ENCODE measurements around the gene DNAJB4.
A peak's percentile ranks its signal among the peaks of the same experiment; 100 is the strongest.
"Not testable (repeated sequence)": the region's sequence is repeated elsewhere in the genome, so short reads cannot be mapped to it uniquely, and the experiment has no call there.

Gene DNAJB4

DNA sequence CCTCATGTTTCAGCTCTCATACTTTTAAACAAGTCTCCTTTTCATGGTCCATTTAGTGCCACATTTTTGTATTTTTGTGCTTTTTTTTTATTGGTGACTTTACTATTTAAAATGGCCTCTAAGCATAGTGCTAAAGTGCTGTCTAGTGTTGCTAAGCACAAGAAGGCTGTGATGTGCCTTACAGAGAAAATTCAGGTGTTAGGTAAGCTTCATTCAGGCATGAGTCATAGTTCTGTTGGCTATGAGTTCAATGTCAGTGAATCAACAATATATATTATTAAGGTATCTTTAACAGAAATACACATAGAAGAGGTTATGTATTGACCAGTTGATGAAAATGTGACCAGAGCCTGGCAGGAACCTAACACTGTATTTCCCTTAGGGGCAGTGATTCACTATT is 13.1 kb upstream of the DNAJB4 start:
- DNase-seq: no peak

- no peak for DNase-seq
These were observed 10.5 kb upstream of the DNAJB4 start for GRCh38 chr1:77994117-77994705.

- no peak for DNase-seq
These were observed 8.0 kb upstream of the DNAJB4 start for GRCh38 chr1:77996734-77997133.

DNA sequence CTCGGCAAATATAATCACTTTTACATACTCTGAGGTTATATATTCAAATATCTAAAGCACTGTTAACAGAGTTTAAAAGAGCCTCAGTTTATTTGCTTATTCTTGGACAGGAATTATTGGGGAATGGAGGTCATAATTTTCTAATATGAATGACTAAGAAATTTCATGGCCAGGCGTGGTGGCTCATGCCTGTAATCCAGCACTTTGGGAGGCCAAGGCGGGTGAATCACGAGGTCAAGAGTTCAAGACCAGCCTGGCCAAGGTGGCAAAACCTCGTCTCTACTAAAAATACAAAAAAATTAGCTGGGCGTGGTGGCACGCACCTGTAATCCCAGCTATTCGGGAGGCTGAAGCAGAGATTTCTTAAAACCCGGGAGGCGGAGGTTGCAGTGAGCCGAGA is 4.2 kb upstream of the DNAJB4 start:
- not testable (repeated sequence) for DNase-seq

GRCh38 chr1:78003070-78003746 is 1.5 kb upstream of the DNAJB4 start:
- DNase-seq: peak in 1 of 2 donors; percentile 14

DNA sequence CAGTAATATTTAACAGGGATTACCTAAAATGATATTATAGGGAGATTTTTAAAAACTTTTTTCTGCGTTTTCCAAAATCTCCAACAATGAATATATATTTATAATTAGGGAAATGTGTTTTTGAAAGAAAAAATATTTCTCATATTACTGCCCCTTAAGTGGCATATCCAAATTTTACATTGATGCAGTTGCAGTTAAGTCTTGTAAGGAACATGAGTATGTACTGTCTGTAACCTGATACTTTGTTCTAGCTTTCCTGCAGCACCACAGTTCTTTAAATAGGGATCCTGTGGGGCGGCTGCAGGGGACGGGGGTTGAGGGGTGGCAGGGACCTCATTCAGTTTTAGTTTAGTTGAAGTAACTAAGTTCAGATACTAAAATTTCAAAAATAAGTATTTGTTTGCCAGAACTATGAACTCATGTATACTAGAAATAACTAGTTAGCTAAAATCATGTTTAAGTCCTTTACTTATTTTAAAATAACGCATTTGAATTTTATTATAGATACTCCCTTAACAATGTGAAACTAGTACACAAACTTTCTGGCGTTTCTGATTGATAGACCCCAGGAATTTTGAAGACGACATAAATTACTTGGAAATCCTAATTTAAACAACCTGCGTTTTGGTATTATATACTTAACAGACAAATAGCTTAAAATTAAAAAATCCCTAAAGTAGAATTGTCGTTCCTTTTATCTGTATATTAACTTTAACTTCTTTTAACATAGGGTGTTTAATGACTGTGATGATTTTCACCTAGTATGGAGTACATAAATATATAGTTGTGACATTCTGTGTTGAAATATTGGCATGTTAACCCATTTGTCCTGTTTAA is 639 bp upstream of the DNAJB4 start:
- DNase-seq: peak; percentile 48 to 65

GRCh38 chr1:78005448-78005722 is 646 bp downstream of the DNAJB4 start:
- no peak for DNase-seq

GRCh38 chr1:78005755-78006154 is 1.0 kb downstream of the DNAJB4 start:
- peak in 1 of 2 donors; percentile 37 for DNase-seq

GRCh38 chr1:78006521-78006920 is 1.8 kb downstream of the DNAJB4 start:
- no peak for DNase-seq

DNA sequence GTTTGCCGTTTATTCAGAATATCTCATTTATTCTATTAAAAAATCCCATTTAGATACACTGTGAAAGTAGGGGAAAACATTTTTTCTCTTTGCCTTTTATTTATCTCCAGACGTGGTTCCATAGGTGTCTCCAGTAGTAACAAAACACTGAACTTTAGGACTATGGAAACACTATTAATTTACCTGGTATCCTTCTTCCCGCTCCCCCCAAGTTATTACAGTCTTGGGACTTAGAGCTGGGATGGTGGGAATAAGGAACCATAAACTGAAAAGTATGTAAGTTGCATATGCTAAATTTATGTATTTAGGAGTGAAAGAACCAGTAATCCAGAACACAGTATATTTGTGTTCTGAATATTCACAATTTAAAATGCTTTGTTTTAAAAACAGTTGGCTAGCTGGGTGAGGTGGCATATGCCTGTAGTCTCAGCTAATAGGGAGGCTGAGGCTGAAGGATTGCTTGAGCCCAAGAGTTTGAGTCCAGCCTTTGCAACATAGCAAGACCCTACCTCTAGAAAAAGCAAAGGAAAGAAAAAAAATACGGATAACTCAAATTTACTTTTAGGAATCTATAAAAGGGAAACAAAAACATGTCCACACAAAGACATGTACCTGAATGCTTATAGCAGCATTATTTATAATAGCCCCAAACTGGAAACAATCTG is 3.1 kb downstream of the DNAJB4 start:
- DNase-seq: no peak

GRCh38 chr1:78009276-78009675 is 4.5 kb downstream of the DNAJB4 start:
- no peak for DNase-seq

DNA sequence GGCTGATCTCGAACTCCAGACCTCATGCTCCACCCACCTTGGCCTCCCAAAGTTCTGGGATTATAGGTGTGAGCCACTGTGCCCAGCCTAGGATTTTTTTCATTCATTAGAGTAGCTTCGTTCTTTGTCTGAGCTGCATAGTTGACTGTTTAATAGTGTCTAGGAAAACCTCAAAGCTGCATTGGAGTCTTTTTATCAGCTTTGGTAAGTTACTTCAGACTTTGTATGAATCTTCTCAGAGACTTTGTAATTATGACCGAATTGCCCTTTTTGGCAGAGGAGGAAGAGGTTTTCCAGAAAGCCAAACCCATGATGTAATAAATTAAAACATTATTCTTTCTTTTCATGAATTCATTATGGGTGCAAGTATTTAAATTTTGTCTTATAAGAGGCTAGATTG is 5.1 kb downstream of the DNAJB4 start:
- DNase-seq: no peak

- no peak for DNase-seq
These were observed 6.3 kb downstream of the DNAJB4 start for GRCh38 chr1:78011050-78011449.

DNA sequence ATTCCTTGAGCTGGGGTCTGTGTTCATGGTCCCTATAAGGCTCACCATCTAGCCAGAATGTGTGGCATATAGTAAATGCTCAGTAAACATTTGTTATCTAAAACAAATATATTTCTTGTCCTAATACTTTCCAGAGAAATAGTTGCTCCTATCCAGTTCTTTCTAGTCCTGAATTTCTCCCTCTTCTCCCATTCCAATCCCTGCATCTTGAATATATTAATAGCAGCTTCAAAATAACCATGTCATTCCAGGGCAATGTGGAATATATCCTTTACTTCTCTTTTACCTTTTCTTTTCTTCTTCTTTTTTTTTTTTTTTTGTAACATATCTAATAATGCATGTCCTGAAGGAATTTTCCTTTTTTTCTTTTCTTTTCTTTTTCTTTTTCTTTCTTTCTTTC is 10.4 kb downstream of the DNAJB4 start:
- no peak for DNase-seq

DNA sequence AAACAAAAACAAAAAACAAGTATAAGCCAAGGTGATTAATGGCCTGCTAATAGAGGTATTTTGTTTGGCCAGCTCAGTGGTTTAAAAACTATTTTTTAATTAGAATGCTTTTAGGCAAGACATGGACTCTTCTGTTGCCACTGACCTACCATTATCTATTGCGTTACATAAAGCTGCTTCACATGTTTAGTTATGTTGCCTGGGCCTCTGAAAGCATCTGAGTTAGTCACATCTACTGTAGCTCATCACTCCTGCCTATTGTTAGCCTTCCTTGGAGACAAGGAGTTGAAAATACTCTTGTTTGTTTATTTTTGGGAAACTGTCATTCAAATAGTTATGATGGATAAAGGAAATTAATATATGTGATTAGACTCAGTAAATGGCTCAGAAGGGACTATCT is 14.3 kb downstream of the DNAJB4 start:
- no peak for DNase-seq

- DNase-seq: not testable (repeated sequence)
These were observed 16.4 kb downstream of the DNAJB4 start for GRCh38 chr1:78021134-78021533.

- DNase-seq: no peak
These were observed 25.1 kb downstream of the DNAJB4 start for GRCh38 chr1:78029793-78030192.

GRCh38 chr1:78032996-78033796 is 28.5 kb downstream of the DNAJB4 start:
- no peak for DNase-seq

GRCh38 chr1:78033797-78034172 is 29.0 kb downstream of the DNAJB4 start:
- DNase-seq: no peak

GRCh38 chr1:78035121-78035520 is 30.4 kb downstream of the DNAJB4 start:
- DNase-seq: no peak

GRCh38 chr1:78036450-78036849 is 31.7 kb downstream of the DNAJB4 start:
- DNase-seq: no peak

- DNase-seq: no peak
These were observed 33.3 kb downstream of the DNAJB4 start for GRCh38 chr1:78038071-78038470.

DNA sequence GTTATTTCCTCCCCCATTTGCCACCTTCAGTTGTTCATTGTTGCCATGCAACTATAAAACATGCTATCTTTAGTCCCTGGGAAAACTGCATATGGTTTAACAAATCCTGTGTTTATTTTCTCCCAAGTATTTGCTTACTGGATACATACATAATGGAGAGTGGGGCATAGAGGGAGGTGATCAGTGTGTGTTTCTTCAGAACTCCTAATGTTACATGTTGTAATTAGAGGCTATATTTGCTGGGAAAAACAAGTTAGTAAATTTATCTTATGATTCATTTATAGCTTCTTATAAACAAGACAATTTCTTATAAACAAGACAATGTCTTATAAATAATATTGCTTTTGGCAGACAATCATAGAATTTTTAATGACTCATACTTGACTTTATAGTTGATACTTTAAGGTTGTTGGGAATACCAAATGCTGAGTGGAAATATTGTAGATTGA is 33.8 kb downstream of the DNAJB4 start:
- no peak for DNase-seq
